ENCODE measurements around the gene ARL15.

DNA sequence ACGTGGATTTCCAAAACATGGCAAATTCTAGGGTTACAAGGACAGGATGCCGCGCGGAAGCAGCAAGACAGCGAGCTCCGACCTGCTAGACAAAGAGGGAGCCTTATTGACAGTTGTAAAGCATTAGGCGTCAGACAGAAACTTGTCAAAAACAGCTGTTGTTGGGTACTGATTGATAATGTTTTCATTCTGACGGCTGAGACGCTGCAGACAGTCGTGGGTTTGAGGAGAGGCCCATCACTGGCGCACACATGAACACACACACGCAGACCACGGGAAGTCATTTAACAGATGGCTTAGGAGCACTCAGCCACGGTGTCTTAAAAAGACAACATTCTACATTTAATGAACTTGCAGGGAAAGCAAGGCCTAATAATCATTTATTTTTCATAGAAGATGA, 426.0 kb downstream of the ARL15 start:
- TF ChIP-seq CTCF (IDR thresholded peaks at IDR 0.05), result no peak
- no peak for TF ChIP-seq POLR2A (IDR thresholded peaks at IDR 0.05)
